Caco-2 (cell line): ENCODE data around the gene CNIH3. TPM values are rescaled to one million over a fixed set of nuclear protein-coding genes. Genes with fewer than 3 reads are reported as not detected.
"Not testable (repeated sequence)": the region's sequence is repeated elsewhere in the genome, so short reads cannot be mapped to it uniquely, and the experiment has no call there.

Source experiments
- BruUV-seq: library from RNA; stranded (reverse); fragments of 400-500 nt; replicated peaks from 2 replicates; lab custom pipeline; 2021; lab: Mats Ljungman, UMichigan
- CTCF ChIA-PET: fragments of 300-600 bp; sonication (Branson Sonifier 250); formaldehyde crosslinking; loops from one replicate; lab custom pipeline; 2022; ENCODE audit warnings: antibody characterized with exemption; lab: Charles Lee
- POLR2A ChIA-PET: fragments of 300-600 bp; sonication (Branson Sonifier 250); formaldehyde crosslinking; loops from one replicate; lab custom pipeline; 2022; ENCODE audit warnings: antibody characterized with exemption; lab: Charles Lee
- DNase-seq, 2 experiments: peaks; one replicate each; pipeline versions ENCODE4 v3.0.0 to v3.0.0-alpha.2; 2020 to 2022
- H3K27me3 ChIP-seq: replicated peaks from 2 replicates; pipeline ENCODE4 v1.6.0; 2011; ENCODE audit warnings: low read length; ENCODE audit not compliant: control insufficient read depth, insufficient read depth
- H3K36me3 ChIP-seq: 2 replicates; pipeline ENCODE4 v1.5.1; 2011; ENCODE audit warnings: low read length; ENCODE audit not compliant: control insufficient read depth, insufficient read depth
- H3K4me1 ChIP-seq: fragments of 250-450 bp; sonication (Bioruptor Pico); 2 replicates; pipeline ENCODE4 v1.5.1; 2020; ENCODE audit warnings: mild to moderate bottlenecking
- H3K4me3 ChIP-seq: 2 replicates; pipeline ENCODE4 v1.5.1; 2011; ENCODE audit warnings: low read depth, mild to moderate bottlenecking, control low read depth, low read length
- H3K9me3 ChIP-seq: fragments of 250-450 bp; sonication (Bioruptor Pico); 2 replicates; pipeline ENCODE4 v1.5.1; 2020; ENCODE audit warnings: mild to moderate bottlenecking, moderate library complexity
- H3K27ac Mint-ChIP-seq: one replicate; pipeline ENCODE4 v1.8.0; 2022; ENCODE audit warnings: mixed read lengths; ENCODE audit not compliant: unreplicated experiment
- H3K27me3 Mint-ChIP-seq: one replicate; pipeline ENCODE4 v1.8.0; 2022; ENCODE audit warnings: mixed read lengths; ENCODE audit not compliant: insufficient read depth, unreplicated experiment
- H3K36me3 Mint-ChIP-seq: one replicate; pipeline ENCODE4 v1.8.0; 2022; ENCODE audit warnings: mild to moderate bottlenecking, mixed read lengths; ENCODE audit not compliant: insufficient read depth, unreplicated experiment
- H3K4me1 Mint-ChIP-seq: one replicate; pipeline ENCODE4 v1.8.0; 2022; ENCODE audit warnings: low read depth, mixed read lengths; ENCODE audit not compliant: unreplicated experiment
- H3K4me3 Mint-ChIP-seq: one replicate; pipeline ENCODE4 v1.8.0; 2022; ENCODE audit warnings: mild to moderate bottlenecking, moderate library complexity, mixed read lengths; ENCODE audit not compliant: unreplicated experiment
- H3K9me3 Mint-ChIP-seq: one replicate; pipeline ENCODE4 v1.8.0; 2022; ENCODE audit warnings: mixed read lengths; ENCODE audit not compliant: unreplicated experiment
- CTCF ChIP-seq, 2 experiments: fragments of 200-600 bp in 1 of 2; IDR thresholded peaks; 1 replicate in 1 of 2; 2 replicates in 1 of 2; pipeline versions ENCODE4 v1.5.1 to v1.8.0; 2011 to 2022; ENCODE audit warnings: antibody characterized with exemption in 1 of 2, control low read depth in 1 of 2, inconsistent platforms in 1 of 2, low read depth in 1 of 2, low read length in 1 of 2, mild to moderate bottlenecking in 1 of 2, moderate library complexity in 1 of 2; ENCODE audit not compliant: insufficient read depth in 1 of 2, severe bottlenecking in 1 of 2, unreplicated experiment in 1 of 2
- intact Hi-C: fragments of 100-400 bp; cut with micrococcal nuclease; formaldehyde crosslinking; loops from one replicate; pipeline ENCODE4 v1.10.0; 2022; ENCODE audit not compliant: unreplicated experiment
- total RNA-seq: library from RNA; stranded (reverse); gene quantifications from 2 replicates; pipeline ENCODE4 v1.2.3, GENCODE V29; 2022

Gene CNIH3
- total RNA-seq, 1 experiment from 2014 or later = 2.2 TPM

DNA sequence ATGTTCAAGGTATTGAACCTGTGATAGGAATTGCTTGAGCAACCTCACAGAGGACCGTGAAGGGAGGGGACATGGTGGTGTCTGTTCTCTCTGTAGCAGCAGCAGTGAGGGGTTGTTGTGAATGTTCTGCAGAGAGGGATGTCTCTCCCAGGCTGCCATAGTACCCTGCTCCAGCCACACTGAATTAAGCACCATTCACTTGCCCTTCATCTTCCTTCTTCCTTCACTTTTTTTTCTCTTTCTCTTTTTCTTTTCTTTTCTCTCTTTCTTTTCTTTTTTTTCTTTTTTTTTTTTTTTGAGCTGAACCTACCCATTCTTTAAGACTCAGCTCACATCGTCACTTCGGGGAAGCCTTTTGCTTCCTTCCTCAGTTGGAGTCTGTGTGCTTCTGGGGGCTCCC lies 89.5 kb downstream of the CNIH3 start:
- no peak for DNase-seq
- no peaks in the 10 kb centered on the region for H3K9me3 ChIP-seq
- no peak for TF ChIP-seq CTCF (IDR thresholded peaks at IDR 0.05; ENCODE audit: insufficient read depth in 1 of 2, low read depth in 1 of 2, low read length in 1 of 2, severe bottlenecking in 1 of 2, unreplicated experiment in 1 of 2)
- ChIA-PET POLR2A (no interaction called here), CTCF (no interaction called here)
- Mint-ChIP-seq H3K36me3 (no peaks in the 10 kb centered on the region), H3K27ac (no peak overlapping the region), H3K4me1 (no peaks in the 10 kb centered on the region), H3K4me3 (no peak overlapping the region), H3K9me3 (no peaks in the 10 kb centered on the region), H3K27me3 (peaks cover 15% of the 10 kb centered on the region)
- no peaks in the 10 kb centered on the region; the same call in 1 of the 2 replicates for H3K27me3 ChIP-seq
- no TSS peak for BruUV-seq
- intact Hi-C loops = no loop called here
- no peak overlapping the region for H3K4me3 ChIP-seq
- no peaks in the 10 kb centered on the region for H3K4me1 ChIP-seq
- no peaks in the 10 kb centered on the region for H3K36me3 ChIP-seq

GRCh38 chr1:224707843-224708725 lies 92.0 kb downstream of the CNIH3 start:
- Histone ChIP-seq H3K27me3 (no peaks in the 10 kb centered on the region; the same call in 1 of the 2 replicates), H3K9me3 (no peaks in the 10 kb centered on the region), H3K4me1 (no peaks in the 10 kb centered on the region), H3K4me3 (no peak overlapping the region), H3K36me3 (no peaks in the 10 kb centered on the region)
- ChIA-PET CTCF (no interaction called here), POLR2A (no interaction called here)
- H3K4me1 Mint-ChIP-seq = no peaks in the 10 kb centered on the region
- H3K9me3 Mint-ChIP-seq = no peaks in the 10 kb centered on the region
- no peaks in the 10 kb centered on the region for H3K36me3 Mint-ChIP-seq
- no peak overlapping the region for H3K27ac Mint-ChIP-seq
- H3K27me3 Mint-ChIP-seq = peaks cover 22% of the 10 kb centered on the region
- no peak for DNase-seq
- BruUV-seq = no TSS peak
- no peak for TF ChIP-seq CTCF (IDR thresholded peaks at IDR 0.05; ENCODE audit: insufficient read depth in 1 of 2, low read depth in 1 of 2, low read length in 1 of 2, severe bottlenecking in 1 of 2, unreplicated experiment in 1 of 2)
- H3K4me3 Mint-ChIP-seq = no peak overlapping the region
- intact Hi-C loops = no loop called here

GRCh38 chr1:224710196-224710595 lies 94.1 kb downstream of the CNIH3 start:
- ChIA-PET CTCF (interaction anchor here (0.6 kb wide), 1 partner anchor 12 kb away, joined by 3 read pairs; no protein-coding TSS in a partner anchor), POLR2A (no interaction called here)
- H3K27me3 ChIP-seq = no peaks in the 10 kb centered on the region; the same call in 1 of the 2 replicates
- no peaks in the 10 kb centered on the region for H3K4me1 ChIP-seq
- DNase-seq = no peak
- H3K4me3 ChIP-seq = no peak overlapping the region
- H3K27me3 Mint-ChIP-seq = peaks cover 24% of the 10 kb centered on the region
- no peaks in the 10 kb centered on the region for H3K9me3 Mint-ChIP-seq
- H3K9me3 ChIP-seq = no peaks in the 10 kb centered on the region
- no peaks in the 10 kb centered on the region for H3K36me3 ChIP-seq
- TF ChIP-seq CTCF (IDR thresholded peaks at IDR 0.05; ENCODE audit: insufficient read depth in 1 of 2, low read depth in 1 of 2, low read length in 1 of 2, severe bottlenecking in 1 of 2, unreplicated experiment in 1 of 2) = no peak
- intact Hi-C loops = no loop called here
- no peaks in the 10 kb centered on the region for H3K36me3 Mint-ChIP-seq
- no peak overlapping the region for H3K4me3 Mint-ChIP-seq
- no peak overlapping the region for H3K27ac Mint-ChIP-seq
- BruUV-seq = no TSS peak
- no peaks in the 10 kb centered on the region for H3K4me1 Mint-ChIP-seq

DNA sequence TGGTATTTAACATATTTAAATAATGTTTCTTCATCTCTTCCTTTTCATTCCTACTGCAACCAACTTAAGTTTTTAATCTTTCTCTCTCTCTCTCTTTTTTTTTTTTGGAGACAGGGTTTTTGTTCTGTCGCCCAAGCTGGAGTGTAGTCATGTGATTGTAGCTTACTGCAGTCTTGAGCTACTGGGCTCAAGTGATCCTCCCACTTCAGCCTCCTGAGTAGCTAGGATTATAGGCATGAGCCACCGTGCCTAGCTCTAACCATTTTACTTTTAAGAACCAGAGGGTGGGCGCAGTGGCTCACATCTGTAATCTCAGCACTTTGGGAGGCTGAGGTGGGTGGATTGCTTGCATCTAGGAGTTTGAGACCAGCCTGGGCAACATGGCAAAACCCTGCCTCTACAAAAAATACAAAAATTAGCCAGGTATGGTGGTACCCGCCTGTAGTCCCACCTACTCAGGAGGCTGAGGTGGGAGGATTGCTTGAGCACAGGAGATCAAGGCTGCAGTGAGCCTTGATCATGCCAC lies 95.2 kb downstream of the CNIH3 start:
- CTCF ChIA-PET, intact Hi-C loops, H3K4me3 Mint-ChIP-seq, H3K36me3 Mint-ChIP-seq, H3K36me3 ChIP-seq, H3K4me1 ChIP-seq, H3K4me3 ChIP-seq, H3K27ac Mint-ChIP-seq, H3K9me3 Mint-ChIP-seq, BruUV-seq, H3K27me3 ChIP-seq, POLR2A ChIA-PET, H3K9me3 ChIP-seq, DNase-seq, H3K4me1 Mint-ChIP-seq: not testable (repeated sequence)
- peaks cover 27% of the 10 kb centered on the region for H3K27me3 Mint-ChIP-seq
